HG03095 (cell line): ENCODE results near the gene DHRS11.
"Not testable (repeated sequence)": the region's sequence is repeated elsewhere in the genome, so short reads cannot be mapped to it uniquely, and the experiment has no call there.

Source experiments
- ATAC-seq: cut with Tn5 transposase; IDR thresholded peaks from one replicate; pipeline ENCODE4 v1.9.1; 2021; ENCODE audit warnings: moderate library complexity; ENCODE audit not compliant: unreplicated experiment

DHRS11 gene

GRCh38 chr17:36593656-36594316 is 2.1 kb downstream of the DHRS11 start:
- ATAC-seq: no peak

GRCh38 chr17:36594626-36595401 is 3.1 kb downstream of the DHRS11 start:
- ATAC-seq: no peak

GRCh38 chr17:36597226-36597625 is 5.5 kb downstream of the DHRS11 start:
- no peak for ATAC-seq

GRCh38 chr17:36597866-36598777 is 6.4 kb downstream of the DHRS11 start:
- no peak for ATAC-seq

- ATAC-seq: no peak
Measured at GRCh38 chr17:36598951-36599401, 7.3 kb downstream of the DHRS11 start.

GRCh38 chr17:36599546-36600250 is 8.0 kb downstream of the DHRS11 start:
- no peak for ATAC-seq

GRCh38 chr17:36600465-36600864 is 8.8 kb downstream of the DHRS11 start:
- ATAC-seq: no peak

GRCh38 chr17:36600936-36601302 is 9.2 kb downstream of the DHRS11 start:
- ATAC-seq: no peak

GRCh38 chr17:36601303-36602029 is 9.8 kb downstream of the DHRS11 start, which contains the start of gene MRM1:
MRM1 (plus strand) TSS chr17:36601583; CDS start chr17:36601811, 228 bp downstream.
- no peak for ATAC-seq

GRCh38 chr17:36602030-36602748 is 10.5 kb downstream of the DHRS11 start:
- ATAC-seq: no peak

GRCh38 chr17:36602924-36603384 is 11.3 kb downstream of the DHRS11 start:
- no peak for ATAC-seq

GRCh38 chr17:36605028-36605427 is 13.3 kb downstream of the DHRS11 start:
- ATAC-seq: not testable (repeated sequence)

GRCh38 chr17:36608280-36608679 is 16.6 kb downstream of the DHRS11 start:
- ATAC-seq: no peak

- no peak for ATAC-seq
Measured at GRCh38 chr17:36608794-36609497, 17.3 kb downstream of the DHRS11 start.

GRCh38 chr17:36609498-36609862 is 17.8 kb downstream of the DHRS11 start:
- no peak for ATAC-seq

- ATAC-seq: no peak
Measured at GRCh38 chr17:36610474-36610873, 18.8 kb downstream of the DHRS11 start.

GRCh38 chr17:36611345-36612072 is 19.8 kb downstream of the DHRS11 start:
- ATAC-seq: no peak

- ATAC-seq: no peak
Measured at GRCh38 chr17:36612323-36612722, 20.6 kb downstream of the DHRS11 start.
